CD4-positive, alpha-beta T cell treated with Interleukin-1 beta for 1 hour (primary cell): Measurements from ENCODE around the gene BCL11A.

Experiments
- DNase-seq, 2 donors: peaks; one replicate each; pipeline ENCODE4 v3.0.0-alpha.2; 2020 to 2022

BCL11A gene

DNA sequence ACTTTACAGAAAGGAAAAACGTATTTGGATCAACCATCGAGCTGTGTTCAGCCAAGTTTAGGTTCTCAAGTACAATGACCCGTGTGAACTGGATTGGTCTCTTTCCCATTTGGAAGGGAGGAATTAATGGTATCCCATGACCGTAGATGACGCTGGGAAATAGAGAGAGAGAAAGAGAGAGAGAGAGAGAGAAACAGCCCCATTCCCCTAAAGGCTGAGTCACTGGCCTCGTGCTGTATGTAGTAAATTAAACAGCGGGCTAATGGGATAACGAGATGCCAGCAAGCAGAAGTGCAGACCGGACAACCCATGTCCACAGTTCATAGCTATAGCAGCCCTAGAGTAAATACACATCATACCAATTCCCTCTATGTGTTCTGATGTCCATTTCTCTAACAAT lies 99.6 kb downstream of the BCL11A start:
- no peak for DNase-seq

DNA sequence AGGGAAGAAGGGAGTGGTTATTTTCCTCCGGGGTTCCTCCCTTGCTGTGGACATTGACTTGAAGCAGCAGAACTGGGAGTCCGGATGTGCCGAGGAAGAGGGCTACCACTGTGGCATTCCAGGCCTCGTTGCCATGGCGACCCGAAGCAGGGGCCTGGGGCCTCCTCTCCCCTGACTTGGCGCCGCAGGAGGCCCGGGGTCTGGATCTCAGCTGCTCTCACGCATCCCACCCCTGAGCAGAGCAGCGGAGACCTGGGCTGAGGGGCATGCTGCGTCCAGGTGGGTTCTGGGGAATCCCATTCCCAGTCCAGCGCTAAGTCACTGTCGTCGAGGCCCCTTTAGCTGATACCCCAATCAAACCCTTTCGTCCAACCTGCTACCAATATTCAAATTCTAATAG lies 100.2 kb downstream of the BCL11A start:
- DNase-seq, result no peak

DNA sequence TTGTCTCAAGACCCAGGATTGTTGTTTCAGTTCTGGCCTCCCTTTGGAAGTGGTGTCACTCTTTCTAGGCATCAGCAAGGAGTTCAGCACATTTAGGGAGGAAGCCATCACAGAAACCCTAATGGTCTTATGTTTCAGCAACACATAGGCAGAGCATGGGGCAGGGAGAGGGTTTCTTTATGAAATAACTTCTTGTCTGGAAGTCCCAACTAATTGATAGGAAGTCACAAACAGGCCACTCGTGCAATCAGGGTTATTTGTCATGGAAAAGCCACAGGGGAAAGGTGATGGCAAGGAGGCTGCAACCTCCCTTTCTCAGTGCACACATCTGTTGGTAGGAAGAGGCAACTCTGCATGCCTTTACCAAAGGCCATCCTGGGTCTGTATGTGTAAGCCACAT lies 103.0 kb downstream of the BCL11A start:
- no peak for DNase-seq

DNA sequence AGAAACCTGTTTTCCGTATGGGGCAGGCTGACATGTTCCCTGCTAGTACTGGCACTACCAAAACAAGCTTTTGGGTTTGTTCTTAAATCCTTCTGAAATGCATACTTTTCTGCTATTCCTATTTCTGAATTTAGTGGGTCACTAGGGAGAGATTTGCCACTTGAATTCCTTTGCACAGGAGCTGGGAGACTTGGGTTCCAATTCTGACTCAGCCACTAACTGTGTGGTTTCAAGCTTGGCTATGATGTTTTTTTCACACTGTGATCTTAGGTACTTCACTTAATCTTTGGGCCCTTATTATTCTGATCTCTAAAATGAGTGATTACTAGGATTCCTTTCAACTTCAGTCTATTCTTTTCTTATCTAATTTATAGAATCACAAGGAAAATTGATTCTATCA lies 105.5 kb downstream of the BCL11A start:
- DNase-seq, result no peak

DNA sequence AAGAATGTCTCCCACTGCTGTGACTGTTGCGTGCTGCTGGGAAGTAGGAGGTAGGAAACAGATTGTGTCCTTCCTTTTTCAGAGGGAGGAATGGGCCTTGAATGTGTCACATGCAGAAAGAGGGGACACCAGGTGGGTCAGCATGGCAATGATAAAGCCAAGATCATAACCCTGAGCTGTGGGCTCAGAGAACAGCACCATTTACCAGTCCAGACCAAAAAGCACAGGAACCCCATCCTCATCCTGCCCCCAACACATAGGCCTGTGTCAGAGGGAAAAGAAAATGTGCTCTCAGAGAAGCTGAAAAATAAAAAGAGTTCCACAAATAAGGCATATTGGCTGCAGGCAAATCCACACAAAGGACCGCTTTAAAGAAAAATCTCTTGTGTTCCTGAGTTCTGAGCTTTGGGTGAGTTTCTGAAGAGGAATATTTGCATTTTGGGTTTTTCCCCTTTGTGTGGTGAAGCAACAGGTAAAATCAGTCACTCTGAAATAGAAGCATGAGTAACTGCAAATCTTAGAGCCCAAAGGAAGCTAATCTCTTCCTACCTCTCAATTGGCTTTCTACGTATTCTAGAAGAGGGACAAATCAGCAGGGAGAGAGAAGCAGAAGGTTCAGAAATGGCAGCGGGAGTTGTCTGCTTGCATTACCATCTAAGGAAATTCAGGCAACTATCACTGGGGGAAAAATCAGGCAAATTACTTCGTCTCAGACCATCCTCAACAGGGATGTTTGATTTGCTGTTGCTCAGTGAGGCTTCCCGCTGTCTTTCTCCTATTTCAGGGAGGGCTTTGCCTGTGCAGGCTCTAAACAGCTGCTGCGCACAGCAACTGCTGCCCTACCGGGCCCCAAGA lies 106.8 kb downstream of the BCL11A start:
- no peak for DNase-seq

DNA sequence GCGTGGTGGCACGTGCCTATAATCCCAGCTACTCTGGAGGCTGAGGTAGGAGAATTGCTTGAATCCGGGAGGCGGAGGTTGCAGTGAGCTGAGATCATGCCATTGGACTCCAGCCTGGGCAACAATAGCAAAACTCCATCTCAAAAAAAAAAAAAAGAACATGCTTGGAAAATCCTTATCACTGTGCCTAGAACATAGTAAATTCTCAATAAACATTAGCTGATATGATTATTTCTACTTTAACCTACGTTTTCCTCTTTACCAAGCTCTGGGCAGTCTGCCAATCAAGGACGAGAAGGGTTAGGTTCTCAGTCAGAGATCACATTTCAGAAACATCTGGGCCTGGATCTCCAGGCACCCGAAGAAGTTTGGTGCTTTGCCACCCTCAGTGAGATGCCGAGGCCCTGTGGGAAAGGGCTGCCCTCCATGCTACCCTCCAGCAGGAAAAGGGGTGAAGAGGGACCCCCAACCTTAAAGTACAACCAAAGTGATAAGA lies 107.7 kb downstream of the BCL11A start:
- DNase-seq, result no peak

DNA sequence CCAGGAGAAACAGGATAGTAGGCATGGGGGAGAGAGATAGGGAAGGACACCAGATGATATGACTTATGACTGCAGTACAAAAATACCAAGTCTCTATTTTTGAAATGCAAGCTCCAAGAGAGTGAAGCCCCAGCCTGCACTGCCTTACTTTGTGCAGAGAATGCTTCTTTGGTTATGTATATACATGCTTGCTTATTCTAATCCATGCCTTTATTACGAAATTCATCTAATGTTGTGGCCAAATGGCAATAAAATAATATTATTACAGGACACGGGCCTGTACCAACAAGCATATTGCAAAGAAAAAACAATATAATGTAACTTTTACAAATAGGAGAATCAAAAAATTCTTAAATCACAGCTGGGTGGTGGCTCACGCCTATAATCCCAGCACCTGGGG lies 110.8 kb downstream of the BCL11A start:
- DNase-seq, result no peak

DNA sequence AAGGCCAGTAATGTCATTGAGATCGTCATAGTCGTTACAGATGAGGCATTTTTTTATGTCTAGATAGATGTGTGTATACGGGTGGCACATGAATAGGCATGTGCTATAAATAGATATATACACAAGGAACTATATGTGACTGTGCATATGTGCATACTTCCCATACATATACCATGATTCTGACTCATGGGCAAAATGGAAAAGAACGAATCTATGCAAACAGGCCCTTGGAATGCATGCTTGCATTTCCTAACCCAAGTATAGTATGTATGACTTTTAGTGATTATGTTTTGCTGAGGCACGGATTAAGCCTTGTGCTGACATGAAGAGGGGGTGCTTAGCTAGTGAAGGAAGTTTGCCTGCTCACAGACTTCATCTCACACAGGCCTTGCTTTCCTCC lies 111.7 kb downstream of the BCL11A start:
- DNase-seq, result no peak

DNA sequence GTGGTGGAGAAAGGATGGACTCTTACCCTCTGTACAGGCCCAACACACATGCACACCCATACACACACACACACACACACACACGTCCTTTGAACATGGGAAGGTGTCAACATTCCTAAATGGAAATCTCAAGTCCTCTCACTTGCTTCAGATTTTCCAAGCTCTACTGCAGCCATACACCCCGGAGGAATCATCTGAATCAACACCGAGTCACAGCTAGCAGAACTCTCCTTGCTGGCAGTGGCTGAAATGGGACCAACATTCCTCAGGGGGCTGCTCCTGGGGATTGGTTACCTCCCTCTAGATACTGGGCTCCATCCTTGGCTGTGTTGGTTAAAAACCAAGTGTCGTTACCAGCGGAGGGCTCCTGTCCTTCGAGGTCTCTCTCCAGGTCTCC lies 112.7 kb downstream of the BCL11A start:
- DNase-seq, result no peak

DNA sequence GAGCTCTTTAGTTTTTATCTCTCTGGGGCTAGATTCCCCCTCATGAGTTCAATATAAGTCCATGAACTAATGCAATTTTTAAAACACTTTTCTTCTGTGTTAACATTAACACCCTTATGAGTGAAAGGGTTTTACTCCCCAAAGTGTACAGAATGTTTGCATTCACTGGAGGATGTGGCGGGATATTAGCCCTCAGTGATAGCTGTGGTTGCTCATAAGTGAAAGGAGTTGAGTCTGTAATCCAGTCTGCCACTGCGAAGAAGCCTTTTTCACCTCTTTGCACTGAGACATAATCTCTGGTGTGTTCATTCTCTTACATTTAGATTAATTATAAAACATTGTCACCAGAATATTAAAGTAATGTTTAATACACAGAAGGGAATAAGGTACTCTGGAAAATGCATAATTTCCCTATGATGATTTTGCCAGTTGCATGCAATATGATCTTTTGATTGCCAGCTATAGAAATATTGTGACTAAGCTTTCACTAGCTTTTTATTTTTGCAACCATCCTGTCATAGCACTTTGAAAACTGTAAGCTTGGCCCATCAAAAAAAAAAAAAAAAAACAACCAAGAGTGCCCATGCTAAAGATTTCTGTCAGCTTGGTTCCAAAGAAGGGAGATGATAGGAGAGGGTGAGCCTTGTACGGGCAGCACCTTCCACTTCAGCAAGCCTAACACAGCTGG lies 113.2 kb downstream of the BCL11A start:
- DNase-seq, result no peak

DNA sequence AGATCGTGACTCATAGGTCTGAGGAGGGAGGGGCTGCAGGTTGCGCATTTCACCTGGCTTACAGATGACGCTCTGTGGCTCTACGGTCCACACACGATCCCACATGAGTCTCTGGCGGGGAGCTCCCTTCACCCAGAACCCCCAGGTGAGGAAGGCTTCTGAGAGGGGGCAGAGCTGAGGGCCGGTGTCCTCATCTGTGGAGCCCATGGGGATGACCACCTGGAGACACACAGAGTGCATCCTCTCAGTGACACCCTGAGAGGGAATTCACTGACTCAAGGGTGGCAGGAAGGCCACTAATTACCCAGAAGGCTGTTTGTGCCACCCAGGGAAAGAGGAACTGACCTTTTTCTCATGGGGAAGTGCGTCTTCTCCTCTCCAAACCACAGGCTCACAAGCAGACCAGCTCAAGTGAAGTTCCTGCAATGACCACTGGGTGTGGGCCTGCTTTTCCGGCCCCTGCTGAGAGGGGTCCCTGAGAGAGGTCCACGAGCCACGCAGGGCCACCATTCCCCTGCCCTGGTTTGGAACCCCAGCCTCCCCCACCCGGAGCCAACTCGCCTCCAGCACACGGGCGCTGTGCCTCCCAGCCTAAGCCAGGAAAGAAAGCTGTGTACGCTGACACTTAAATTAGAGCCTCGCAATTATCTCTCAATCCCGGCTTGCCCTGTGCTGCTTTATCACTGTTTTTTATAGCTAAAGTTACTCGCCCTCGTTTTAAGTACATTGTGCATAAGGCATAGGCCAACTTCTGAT lies 114.1 kb downstream of the BCL11A start:
- peak; percentile 24 to 82 for DNase-seq

DNA sequence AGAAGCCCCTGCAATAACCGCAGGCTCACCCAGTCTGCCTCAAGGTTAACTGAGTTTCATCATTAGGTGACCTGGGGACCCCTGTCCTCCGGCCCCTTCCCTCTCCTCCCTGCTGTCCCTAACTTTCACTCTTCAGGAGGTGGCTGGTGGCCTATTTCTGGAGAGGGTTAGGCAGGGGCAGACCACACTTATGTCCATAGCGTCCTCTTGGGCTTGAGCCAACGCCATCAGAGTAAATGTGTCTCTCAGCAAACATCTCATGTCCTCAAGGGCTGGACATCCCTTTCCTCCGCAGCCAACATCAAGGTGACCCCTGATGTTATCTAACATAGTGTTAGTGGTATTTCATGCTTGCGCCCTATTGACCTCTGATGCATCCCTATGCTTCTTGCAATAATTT lies 114.8 kb downstream of the BCL11A start:
- no peak for DNase-seq

DNA sequence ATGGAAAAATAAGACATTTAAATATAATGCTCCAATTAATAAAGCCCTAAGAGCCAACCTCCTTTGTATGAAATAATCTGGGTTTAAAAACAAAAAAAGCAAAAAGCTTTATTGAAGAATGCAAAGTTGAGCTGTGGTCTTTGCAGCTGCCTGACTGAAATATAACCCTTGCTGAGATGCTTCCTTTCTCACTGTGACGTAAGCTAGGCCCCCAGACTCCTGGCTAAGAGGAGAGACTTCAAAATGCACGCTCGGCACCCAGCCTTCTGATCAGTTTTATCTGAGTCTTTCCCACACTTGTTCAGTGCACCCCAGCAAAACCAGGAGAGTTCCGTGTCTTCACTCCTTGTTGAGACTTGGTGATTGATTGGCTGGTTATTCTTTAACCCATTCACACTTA lies 115.3 kb downstream of the BCL11A start:
- no peak for DNase-seq

DNA sequence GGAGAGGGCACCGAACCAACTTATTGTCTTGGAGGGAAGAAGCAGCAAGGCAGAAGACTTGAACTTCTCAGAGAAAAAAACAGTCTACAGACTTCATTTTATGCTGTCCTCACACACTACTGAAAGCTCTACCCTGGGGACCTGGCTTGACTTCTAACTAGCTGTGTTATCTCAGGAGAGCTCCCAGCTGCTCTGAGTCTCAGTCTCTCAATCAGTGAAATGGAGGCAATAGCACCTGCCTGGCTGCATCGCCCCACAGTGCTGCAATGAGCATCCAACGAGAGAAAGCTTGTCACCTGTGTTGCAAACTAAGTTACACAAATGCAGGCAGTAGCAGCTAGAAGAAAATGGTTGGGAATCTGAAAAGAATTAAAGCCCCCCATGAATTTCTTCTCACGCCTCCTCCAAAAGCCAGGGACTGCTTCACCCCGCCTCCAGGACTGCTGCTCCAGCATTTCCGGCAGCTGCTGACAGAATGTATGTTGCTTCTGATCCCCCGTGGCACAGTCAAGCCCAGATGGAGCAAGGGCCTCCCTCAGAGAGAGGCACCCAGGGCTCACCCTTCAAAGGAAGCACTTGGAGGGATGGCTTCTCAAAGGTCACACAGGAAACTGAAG lies 116.3 kb downstream of the BCL11A start:
- no peak for DNase-seq

DNA sequence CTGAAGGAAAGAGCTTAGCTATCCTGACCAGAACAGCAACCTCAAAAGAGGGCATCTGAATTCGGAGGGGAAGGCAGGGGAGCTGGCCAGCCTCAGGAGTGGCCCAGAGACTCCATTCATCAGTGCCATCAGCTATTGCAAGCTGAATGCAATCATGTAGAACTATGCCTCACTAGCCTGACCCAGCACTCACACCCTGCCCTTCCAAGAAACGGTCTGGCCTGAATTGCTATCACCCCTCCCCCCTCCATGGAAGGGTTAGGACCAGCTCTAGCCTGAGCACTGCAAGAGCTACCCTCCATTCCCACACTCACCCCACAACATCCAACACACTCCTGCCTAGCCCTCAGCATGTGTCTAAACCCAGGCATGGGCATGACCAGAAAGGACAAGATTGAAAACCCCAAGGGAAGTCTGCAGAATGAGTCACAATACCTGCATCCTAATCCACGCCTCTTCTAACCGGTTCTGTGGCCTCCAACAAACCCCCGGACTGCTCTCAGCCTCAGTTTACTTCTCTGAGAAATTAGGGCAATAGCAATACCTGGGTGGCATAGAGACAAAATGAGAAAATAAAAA lies 120.3 kb downstream of the BCL11A start:
- DNase-seq, result no peak

DNA sequence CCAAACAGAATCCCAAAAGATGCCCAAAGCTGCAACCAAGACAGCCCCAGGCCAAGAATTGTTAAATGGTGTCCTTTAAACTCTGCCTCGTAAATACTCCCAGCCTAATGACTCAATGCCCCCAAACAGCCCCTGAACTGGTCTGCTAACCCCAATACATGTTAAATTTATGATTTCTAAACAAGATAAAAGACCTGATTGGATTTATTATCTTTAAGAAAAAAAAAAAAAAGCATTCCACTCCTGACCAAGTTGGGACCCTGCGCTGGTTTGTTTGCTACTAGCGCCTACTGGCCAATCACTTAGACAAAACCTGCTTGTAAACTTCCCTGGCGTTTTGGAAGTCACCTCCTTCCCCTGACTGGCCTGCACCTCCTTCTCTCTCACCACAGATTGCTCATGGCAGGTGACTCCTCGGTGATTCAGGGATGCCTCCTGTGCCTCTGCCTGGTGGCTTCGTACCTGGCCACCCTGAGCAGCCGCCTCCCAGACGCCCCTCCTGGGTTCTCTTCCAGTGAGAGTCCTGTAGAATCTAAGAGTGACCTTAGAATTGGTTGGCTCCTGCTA lies 121.3 kb downstream of the BCL11A start:
- DNase-seq, result no peak

DNA sequence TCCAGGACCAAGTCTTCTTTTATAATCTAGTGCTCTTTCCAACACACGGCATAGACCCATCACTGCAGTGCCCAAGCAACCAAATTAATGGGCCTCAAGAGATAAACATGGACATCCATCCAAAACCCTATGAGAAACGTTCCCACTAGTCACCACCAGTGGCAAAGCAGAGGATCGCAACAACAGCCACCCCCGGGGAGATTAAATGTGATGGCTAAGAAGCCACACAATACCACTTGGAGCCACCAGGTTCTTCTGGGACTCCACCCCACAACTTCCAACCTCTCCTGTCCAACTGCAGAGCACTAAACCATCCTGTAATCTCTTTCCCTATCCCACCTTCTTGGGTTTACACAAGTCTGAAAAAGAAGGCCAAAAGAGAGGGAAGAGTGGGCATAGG lies 123.8 kb downstream of the BCL11A start:
- no peak for DNase-seq

DNA sequence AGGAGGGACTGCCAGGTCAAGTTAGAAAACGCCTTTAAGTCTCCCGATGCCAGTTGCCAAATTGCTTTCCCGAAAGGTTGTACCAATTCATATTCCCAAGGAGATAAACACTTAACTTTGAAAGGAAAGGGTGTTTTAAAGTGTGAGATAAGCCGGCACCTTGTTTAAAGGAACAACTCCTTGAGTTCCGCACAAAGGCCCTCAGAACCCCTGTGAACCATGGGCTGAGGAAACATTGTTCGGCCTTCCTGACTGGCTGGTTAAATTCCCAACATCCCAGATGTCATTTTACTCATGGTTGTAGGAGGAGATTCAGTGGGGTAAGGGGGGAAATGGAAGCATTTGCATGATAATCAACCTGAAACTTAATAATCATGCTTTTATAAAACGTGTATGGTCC lies 126.6 kb downstream of the BCL11A start:
- DNase-seq, result no peak

DNA sequence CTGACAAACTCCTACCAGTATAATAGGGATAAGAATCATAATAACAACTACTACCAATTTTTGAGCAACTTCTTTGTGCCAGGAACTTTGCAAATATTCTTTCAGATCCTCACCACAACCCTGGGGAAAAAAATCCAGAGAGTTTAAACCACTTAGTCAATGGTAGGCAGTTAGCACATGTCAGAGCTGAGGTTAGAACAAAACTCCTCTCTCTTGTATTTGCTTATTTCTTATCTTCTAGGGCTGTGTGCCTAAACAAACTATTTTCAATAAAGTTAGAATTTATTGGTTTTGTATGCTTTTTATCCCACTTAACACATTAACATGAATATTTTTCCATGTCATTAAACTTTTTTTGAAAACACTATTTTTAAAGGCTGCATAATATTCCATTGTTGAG lies 127.1 kb downstream of the BCL11A start:
- no peak for DNase-seq

DNA sequence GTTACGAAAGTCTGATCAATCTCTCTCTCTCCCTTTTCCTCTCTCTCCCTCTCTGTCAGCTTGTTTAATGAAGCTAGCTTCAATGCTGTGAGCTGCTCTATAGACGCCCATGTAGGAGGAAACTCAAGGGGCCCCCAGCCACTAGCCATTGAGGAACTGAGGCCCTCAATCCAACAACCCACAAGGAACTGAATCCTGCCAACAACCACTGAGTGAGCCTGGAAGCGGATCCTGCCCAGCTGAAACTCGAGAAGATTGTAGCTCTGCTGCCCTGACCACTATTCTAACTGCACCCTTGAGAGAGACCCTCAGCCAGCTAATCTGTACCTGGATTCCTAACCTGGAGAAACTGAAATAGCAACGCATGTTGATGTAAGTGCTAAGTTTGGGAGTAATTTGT lies 129.2 kb downstream of the BCL11A start:
- DNase-seq, result no peak

DNA sequence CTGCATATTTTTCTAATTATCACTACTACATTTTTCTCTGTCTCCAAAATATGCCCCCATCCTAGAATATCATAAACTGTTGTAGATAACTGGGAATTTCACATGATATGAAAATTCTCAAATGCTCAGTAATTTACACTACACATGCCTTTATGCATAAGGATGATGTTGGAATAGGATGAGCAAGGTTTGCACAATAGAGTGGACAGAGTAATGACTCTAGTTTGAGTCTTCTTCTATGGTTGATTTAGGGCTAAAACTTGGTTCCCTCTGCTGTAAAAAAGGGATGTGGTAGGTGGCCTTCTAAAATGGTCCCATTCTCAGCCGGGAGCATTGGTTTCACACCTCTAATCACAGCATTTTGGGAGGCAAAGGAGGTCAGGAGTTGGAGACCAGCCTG lies 129.9 kb downstream of the BCL11A start:
- DNase-seq, result no peak

DNA sequence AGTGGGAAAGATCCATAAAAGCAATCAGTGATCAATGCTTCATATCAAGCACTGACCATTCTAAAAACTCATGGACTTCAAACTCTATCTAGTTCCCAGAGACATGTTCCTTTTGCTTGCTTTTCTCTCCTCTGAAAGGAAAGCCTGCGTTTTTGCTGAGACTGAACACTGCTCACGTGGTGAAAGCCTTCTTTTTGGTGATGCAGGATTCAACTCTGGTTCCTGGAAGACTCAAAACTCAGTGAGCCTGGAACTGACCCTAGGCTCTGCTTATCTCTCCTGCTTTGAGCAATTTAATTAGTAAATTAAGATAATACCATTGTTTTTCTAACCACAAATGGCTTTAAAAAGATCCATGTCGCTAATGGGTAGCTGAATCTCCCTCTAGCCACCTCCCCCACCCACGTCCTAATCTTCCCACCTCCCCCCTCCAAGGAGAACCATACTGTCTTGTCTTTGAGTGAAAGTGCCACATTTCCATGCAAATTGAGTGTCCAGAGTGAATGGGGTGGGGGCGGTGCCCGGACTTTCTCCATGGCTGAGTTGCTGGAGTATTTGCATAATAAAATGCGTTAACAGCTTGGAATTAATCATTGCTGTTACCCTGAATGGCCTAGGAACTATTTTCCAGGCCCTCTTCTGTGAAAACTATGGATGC lies 130.5 kb downstream of the BCL11A start:
- DNase-seq, result no peak
